Measurements from ENCODE around the gene HBB.

Gene HBB

DNA sequence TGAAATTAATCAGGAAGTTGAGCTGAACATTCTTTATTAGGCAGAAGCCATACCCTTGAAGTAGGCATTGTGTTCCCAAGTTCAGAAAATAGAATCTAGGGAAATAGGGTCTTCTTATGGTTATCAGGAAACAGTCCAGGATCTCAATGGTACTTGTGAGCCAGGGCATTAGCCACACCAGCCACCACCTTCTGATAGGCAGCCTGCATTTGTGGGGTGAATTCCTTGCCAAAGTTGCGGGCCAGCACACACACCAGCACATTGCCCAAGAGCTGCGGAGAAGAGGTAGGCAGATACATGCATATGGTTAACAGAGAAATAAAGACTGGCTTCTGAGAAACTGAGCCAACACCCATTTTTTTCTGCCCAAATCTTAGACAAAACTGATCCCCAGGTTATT is 6.0 kb upstream of the HBB start:
- Histone ChIP-seq H3K4me1 (ENCODE audit: insufficient read depth, low read length) (no peaks in the 10 kb centered on the region), H3K27ac (ENCODE audit: low read length) (no peak overlapping the region), H3K9me3 (ENCODE audit: insufficient read depth, low read depth, low read length) (no peaks in the 10 kb centered on the region), H3K27me3 (ENCODE audit: insufficient read depth, low read length) (no peaks in the 10 kb centered on the region), H3K4me3 (ENCODE audit: low read length) (no peak overlapping the region), H3K9ac (ENCODE audit: low read depth, low read length) (no peak overlapping the region), H3K36me3 (ENCODE audit: insufficient read depth, low read depth, low read length) (no peaks in the 10 kb centered on the region)

DNA sequence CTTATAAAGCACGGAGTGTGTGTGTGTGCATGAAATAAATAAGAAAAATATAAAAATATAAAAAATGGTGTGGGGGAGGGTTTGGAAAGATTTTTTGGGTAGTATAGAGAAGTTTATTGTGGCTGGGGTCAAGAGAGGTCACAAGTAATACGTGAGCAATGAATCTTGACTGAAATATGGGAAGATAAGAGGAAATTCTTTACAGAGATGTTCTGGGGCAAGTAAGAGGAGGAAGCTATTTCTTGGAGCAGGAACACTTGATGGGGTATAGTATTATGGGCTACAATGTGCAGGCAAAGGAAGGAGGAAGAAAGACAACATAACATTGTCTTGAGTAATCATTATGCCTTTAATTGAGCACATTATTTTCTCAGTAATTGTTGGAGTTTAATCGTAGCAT is 5.3 kb upstream of the HBB start:
- Histone ChIP-seq H3K9me3 (ENCODE audit: insufficient read depth, low read depth, low read length) (no peaks in the 10 kb centered on the region), H3K9ac (ENCODE audit: low read depth, low read length) (no peak overlapping the region), H3K27ac (ENCODE audit: low read length) (no peak overlapping the region), H3K4me3 (ENCODE audit: low read length) (no peak overlapping the region), H3K27me3 (ENCODE audit: insufficient read depth, low read length) (no peaks in the 10 kb centered on the region), H3K36me3 (ENCODE audit: insufficient read depth, low read depth, low read length) (no peaks in the 10 kb centered on the region), H3K4me1 (ENCODE audit: insufficient read depth, low read length) (no peaks in the 10 kb centered on the region)

DNA sequence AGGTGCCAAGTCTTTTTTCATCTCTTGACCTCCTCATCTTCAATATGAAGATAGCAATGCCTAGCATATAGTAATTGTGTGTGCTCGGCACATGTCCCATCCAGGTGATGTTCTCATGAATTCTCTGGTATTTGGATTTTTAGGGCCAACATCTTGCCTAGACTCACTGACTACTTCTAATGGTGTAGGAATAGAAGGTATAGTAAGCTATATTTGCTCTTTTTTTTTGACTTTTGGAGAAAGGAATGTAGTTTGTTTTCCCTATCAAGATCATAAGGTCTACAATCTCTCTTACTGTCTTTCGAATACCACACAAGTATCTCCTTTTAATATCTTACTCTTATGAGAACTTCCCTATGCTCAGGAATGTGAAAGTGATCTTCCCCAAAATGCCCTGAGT is 4.2 kb upstream of the HBB start:
- H3K27me3 ChIP-seq (ENCODE audit: insufficient read depth, low read length): no peaks in the 10 kb centered on the region
- H3K4me1 ChIP-seq (ENCODE audit: insufficient read depth, low read length): no peaks in the 10 kb centered on the region
- H3K9ac ChIP-seq (ENCODE audit: low read depth, low read length): no peak overlapping the region
- H3K36me3 ChIP-seq (ENCODE audit: insufficient read depth, low read depth, low read length): no peaks in the 10 kb centered on the region
- H3K9me3 ChIP-seq (ENCODE audit: insufficient read depth, low read depth, low read length): no peaks in the 10 kb centered on the region
- H3K4me3 ChIP-seq (ENCODE audit: low read length): no peak overlapping the region
- no peak overlapping the region for H3K27ac ChIP-seq (ENCODE audit: low read length)

DNA sequence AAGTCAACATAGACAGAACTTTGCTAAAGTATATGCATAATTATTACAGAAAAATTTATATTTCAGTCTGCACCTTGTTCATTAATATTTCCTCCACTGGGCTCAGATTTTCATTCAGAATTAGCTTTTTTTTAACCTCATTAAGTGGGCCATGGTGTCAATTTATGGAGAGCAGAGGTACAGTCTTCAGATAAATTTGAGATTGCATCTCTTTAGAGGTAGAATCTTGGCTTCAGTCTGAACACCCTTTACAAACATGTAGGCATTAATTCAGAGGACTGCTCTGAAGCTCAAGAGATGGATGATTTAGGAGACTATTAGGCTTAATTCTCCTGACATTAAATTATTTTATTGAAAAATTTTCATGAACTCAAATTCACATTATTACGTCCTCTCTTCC is 3.4 kb upstream of the HBB start:
- no peaks in the 10 kb centered on the region for H3K9me3 ChIP-seq (ENCODE audit: insufficient read depth, low read depth, low read length)
- no peak overlapping the region for H3K4me3 ChIP-seq (ENCODE audit: low read length)
- no peak overlapping the region for H3K27ac ChIP-seq (ENCODE audit: low read length)
- H3K27me3 ChIP-seq (ENCODE audit: insufficient read depth, low read length): no peaks in the 10 kb centered on the region
- no peak overlapping the region for H3K9ac ChIP-seq (ENCODE audit: low read depth, low read length)
- H3K36me3 ChIP-seq (ENCODE audit: insufficient read depth, low read depth, low read length): no peaks in the 10 kb centered on the region
- no peaks in the 10 kb centered on the region for H3K4me1 ChIP-seq (ENCODE audit: insufficient read depth, low read length)

DNA sequence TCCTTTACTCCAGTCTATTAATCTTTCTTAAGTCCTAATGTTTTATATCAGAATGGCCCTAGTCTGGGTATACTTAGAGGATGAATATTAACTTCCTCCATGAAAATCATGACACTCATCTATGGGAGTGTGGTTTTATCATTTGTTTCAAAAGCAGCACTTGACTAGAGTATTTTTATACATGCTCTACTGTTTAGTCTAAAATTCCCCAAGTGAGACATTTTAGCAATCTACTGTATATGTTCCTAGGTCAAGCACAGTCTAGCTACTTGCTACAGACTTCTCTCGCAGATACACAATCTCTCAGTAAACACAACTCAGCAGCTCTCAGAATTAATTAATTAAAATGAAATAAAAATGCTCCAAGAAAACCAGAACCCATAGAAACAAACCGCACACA is 2.9 kb upstream of the HBB start:
- no peak overlapping the region for H3K4me3 ChIP-seq (ENCODE audit: low read length)
- H3K9me3 ChIP-seq (ENCODE audit: insufficient read depth, low read depth, low read length): no peaks in the 10 kb centered on the region
- H3K27me3 ChIP-seq (ENCODE audit: insufficient read depth, low read length): no peaks in the 10 kb centered on the region
- H3K9ac ChIP-seq (ENCODE audit: low read depth, low read length): no peak overlapping the region
- no peaks in the 10 kb centered on the region for H3K36me3 ChIP-seq (ENCODE audit: insufficient read depth, low read depth, low read length)
- no peak overlapping the region for H3K27ac ChIP-seq (ENCODE audit: low read length)
- H3K4me1 ChIP-seq (ENCODE audit: insufficient read depth, low read length): no peaks in the 10 kb centered on the region

DNA sequence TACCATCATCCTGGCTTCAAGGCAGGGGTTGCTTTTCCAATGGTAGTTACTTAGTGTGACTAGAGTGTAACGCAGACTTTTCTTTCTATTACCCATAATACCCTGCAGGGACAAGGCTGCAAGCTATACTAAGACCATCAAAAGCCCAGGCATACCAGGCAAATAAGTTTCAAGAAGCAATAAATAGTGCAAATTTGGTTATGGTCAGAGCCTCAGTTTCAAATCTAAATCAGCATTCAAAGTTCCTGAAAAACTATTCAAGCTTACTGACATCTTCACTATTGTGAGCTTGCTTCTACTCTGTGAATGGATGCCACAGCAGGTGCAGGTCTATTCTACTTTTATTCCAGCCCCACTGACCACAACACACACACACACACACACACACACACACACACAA is 2.5 kb upstream of the HBB start:
- no peaks in the 10 kb centered on the region for H3K36me3 ChIP-seq (ENCODE audit: insufficient read depth, low read depth, low read length)
- H3K4me1 ChIP-seq (ENCODE audit: insufficient read depth, low read length): no peaks in the 10 kb centered on the region
- H3K27ac ChIP-seq (ENCODE audit: low read length): no peak overlapping the region
- no peaks in the 10 kb centered on the region for H3K27me3 ChIP-seq (ENCODE audit: insufficient read depth, low read length)
- H3K9ac ChIP-seq (ENCODE audit: low read depth, low read length): no peak overlapping the region
- H3K9me3 ChIP-seq (ENCODE audit: insufficient read depth, low read depth, low read length): no peaks in the 10 kb centered on the region
- no peak overlapping the region for H3K4me3 ChIP-seq (ENCODE audit: low read length)

DNA sequence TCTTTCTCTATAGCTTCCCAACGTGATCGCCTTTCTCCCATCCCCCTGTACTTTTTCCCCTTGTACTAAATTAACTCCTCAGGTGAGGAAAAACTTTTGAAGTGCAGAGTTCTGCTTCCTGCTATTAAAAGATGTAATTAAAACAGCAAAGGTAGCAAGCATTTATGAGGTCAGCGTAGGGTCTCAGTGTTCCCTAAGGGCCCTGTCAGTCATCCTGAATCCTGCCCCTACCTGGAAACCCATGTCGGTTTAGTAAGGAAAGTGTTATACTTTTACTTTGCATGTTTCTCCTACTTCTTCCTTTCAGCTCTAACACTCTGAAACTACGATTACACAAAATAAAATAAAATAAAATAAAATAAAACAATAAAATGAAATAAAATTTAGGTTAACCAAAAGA is 1.3 kb upstream of the HBB start:
- no peaks in the 10 kb centered on the region for H3K4me1 ChIP-seq (ENCODE audit: insufficient read depth, low read length)
- H3K9ac ChIP-seq (ENCODE audit: low read depth, low read length): no peak overlapping the region
- H3K27ac ChIP-seq (ENCODE audit: low read length): no peak overlapping the region
- no peaks in the 10 kb centered on the region for H3K27me3 ChIP-seq (ENCODE audit: insufficient read depth, low read length)
- H3K9me3 ChIP-seq (ENCODE audit: insufficient read depth, low read depth, low read length): no peaks in the 10 kb centered on the region
- no peaks in the 10 kb centered on the region for H3K36me3 ChIP-seq (ENCODE audit: insufficient read depth, low read depth, low read length)
- no peak overlapping the region for H3K4me3 ChIP-seq (ENCODE audit: low read length)

DNA sequence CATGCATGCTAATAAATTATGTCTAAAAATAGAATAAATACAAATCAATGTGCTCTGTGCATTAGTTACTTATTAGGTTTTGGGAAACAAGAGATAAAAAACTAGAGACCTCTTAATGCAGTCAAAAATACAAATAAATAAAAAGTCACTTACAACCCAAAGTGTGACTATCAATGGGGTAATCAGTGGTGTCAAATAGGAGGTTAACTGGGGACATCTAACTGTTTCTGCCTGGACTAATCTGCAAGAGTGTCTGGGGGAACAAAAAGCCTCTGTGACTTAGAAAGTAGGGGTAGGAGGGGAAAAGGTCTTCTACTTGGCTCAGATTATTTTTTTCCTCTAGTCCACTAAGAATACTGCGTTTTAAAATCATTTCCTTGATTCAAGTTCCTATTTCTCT is 810 bp upstream of the HBB start:
- H3K27ac ChIP-seq (ENCODE audit: low read length): no peak overlapping the region
- H3K9me3 ChIP-seq (ENCODE audit: insufficient read depth, low read depth, low read length): no peaks in the 10 kb centered on the region
- H3K27me3 ChIP-seq (ENCODE audit: insufficient read depth, low read length): no peaks in the 10 kb centered on the region
- no peak overlapping the region for H3K4me3 ChIP-seq (ENCODE audit: low read length)
- H3K4me1 ChIP-seq (ENCODE audit: insufficient read depth, low read length): no peaks in the 10 kb centered on the region
- H3K36me3 ChIP-seq (ENCODE audit: insufficient read depth, low read depth, low read length): no peaks in the 10 kb centered on the region
- no peak overlapping the region for H3K9ac ChIP-seq (ENCODE audit: low read depth, low read length)

DNA sequence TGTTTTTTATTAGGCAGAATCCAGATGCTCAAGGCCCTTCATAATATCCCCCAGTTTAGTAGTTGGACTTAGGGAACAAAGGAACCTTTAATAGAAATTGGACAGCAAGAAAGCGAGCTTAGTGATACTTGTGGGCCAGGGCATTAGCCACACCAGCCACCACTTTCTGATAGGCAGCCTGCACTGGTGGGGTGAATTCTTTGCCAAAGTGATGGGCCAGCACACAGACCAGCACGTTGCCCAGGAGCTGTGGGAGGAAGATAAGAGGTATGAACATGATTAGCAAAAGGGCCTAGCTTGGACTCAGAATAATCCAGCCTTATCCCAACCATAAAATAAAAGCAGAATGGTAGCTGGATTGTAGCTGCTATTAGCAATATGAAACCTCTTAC is 1.4 kb downstream of the HBB start:
- H3K27me3 ChIP-seq (ENCODE audit: insufficient read depth, low read length): no peaks in the 10 kb centered on the region
- no peak overlapping the region for H3K27ac ChIP-seq (ENCODE audit: low read length)
- H3K36me3 ChIP-seq (ENCODE audit: insufficient read depth, low read depth, low read length): no peaks in the 10 kb centered on the region
- H3K9ac ChIP-seq (ENCODE audit: low read depth, low read length): no peak overlapping the region
- no peak overlapping the region for H3K4me3 ChIP-seq (ENCODE audit: low read length)
- peaks cover 4% of the 10 kb centered on the region for H3K9me3 ChIP-seq (ENCODE audit: insufficient read depth, low read depth, low read length)
- H3K4me1 ChIP-seq (ENCODE audit: insufficient read depth, low read length): no peaks in the 10 kb centered on the region

DNA sequence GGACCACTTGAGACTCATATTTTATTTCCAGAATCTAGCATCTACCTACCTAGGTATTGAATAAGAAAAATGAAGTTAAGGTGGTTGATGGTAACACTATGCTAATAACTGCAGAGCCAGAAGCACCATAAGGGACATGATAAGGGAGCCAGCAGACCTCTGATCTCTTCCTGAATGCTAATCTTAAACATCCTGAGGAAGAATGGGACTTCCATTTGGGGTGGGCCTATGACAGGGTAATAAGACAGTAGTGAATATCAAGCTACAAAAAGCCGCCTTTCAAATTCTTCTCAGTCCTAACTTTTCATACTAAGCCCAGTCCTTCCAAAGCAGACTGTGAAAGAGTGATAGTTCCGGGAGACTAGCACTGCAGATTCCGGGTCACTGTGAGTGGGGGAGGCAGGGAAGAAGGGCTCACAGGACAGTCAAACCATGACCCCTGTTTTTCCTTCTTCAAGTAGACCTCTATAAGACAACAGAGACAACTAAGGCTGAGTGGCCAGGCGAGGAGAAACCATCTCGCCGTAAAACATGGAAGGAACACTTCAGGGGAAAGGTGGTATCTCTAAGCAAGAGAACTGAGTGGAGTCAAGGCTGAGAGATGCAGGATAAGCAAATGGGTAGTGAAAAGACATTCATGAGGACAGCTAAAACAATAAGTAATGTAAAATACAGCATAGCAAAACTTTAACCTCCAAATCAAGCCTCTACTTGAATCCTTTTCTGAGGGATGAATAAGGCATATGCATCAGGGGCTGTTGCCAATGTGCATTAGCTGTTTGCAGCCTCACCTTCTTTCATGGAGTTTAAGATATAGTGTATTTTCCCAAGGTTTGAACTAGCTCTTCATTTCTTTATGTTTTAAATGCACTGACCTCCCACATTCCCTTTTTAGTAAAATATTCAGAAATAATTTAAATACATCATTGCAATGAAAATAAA is 2.1 kb downstream of the HBB start:
- no peaks in the 10 kb centered on the region for H3K4me1 ChIP-seq (ENCODE audit: insufficient read depth, low read length)
- H3K9ac ChIP-seq (ENCODE audit: low read depth, low read length): no peak overlapping the region
- H3K27me3 ChIP-seq (ENCODE audit: insufficient read depth, low read length): no peaks in the 10 kb centered on the region
- no peak overlapping the region for H3K4me3 ChIP-seq (ENCODE audit: low read length)
- no peak overlapping the region for H3K27ac ChIP-seq (ENCODE audit: low read length)
- H3K36me3 ChIP-seq (ENCODE audit: insufficient read depth, low read depth, low read length): no peaks in the 10 kb centered on the region
- H3K9me3 ChIP-seq (ENCODE audit: insufficient read depth, low read depth, low read length): peaks cover 4% of the 10 kb centered on the region

DNA sequence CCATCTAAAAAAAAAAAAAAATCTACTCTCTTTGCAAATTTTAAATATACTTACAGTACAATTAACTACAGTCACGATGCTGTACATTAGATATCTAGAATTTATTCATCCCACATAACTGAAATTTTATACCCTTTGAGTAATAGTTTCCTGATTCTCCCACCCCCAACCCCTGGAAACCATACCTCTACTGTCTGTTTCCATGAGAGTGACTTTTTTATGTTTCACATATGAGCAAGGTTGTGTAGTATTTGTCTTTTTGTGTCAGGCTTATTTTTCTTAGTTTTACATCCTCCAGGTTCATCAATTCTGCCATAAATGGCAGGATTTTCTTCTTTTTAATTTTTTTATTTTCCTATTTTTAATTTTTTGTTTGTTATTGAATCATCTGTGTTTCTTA is 3.2 kb downstream of the HBB start:
- H3K36me3 ChIP-seq (ENCODE audit: insufficient read depth, low read depth, low read length): no peaks in the 10 kb centered on the region
- H3K4me3 ChIP-seq (ENCODE audit: low read length): no peak overlapping the region
- no peaks in the 10 kb centered on the region for H3K27me3 ChIP-seq (ENCODE audit: insufficient read depth, low read length)
- H3K9ac ChIP-seq (ENCODE audit: low read depth, low read length): no peak overlapping the region
- H3K9me3 ChIP-seq (ENCODE audit: insufficient read depth, low read depth, low read length): peaks cover 4% of the 10 kb centered on the region
- H3K27ac ChIP-seq (ENCODE audit: low read length): no peak overlapping the region
- no peaks in the 10 kb centered on the region for H3K4me1 ChIP-seq (ENCODE audit: insufficient read depth, low read length)

DNA sequence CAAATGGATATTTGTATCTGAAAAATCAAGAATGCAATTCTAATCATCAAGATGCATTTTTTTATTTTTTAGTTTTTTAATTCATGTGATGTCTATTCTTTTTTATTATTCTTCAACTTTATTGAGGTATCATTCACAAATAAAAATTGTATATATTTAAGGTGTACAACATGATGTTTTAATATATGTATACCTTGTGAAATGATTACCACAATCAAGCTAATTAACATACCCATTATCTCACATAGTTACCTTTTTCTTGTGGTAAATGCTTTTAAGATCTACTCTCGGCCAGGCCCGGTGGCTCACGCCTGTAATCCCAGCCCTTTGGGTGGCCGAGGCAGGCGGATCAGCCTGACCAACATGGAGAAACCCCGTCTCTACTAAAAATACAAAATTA is 3.7 kb downstream of the HBB start:
- H3K36me3 ChIP-seq (ENCODE audit: insufficient read depth, low read depth, low read length): no peaks in the 10 kb centered on the region
- H3K9me3 ChIP-seq (ENCODE audit: insufficient read depth, low read depth, low read length): peaks cover 4% of the 10 kb centered on the region
- H3K27me3 ChIP-seq (ENCODE audit: insufficient read depth, low read length): no peaks in the 10 kb centered on the region
- no peak overlapping the region for H3K9ac ChIP-seq (ENCODE audit: low read depth, low read length)
- H3K4me1 ChIP-seq (ENCODE audit: insufficient read depth, low read length): no peaks in the 10 kb centered on the region
- no peak overlapping the region for H3K4me3 ChIP-seq (ENCODE audit: low read length)
- no peak overlapping the region for H3K27ac ChIP-seq (ENCODE audit: low read length)

Measured in iPS-20b (cell line).